ENCODE measurements around the gene PFKL. TPM values are rescaled to one million over a fixed set of nuclear protein-coding genes. Genes with fewer than 3 reads are reported as not detected.

Gene PFKL
- total RNA-seq, 1 experiment from 2014 or later: 150 TPM

DNA sequence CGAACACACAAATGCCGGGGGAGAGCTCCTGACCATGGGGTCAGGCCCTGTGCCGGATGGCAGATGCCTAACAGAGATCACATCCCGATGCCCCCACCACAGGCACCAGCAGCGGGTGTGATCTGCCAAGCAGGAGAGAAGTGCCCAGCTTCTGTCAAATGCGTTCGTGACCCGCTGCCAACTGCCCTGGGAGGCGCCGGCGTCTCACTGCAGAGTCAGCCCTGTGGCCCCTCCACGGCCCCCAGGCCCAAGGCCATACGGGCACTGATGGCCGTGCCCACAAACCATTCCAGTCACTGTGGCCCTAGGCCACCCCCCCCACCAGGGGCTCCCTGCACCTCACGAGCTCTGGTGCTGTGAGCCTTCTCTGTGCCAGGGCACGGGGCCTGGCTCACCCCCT, 31.4 kb downstream of the PFKL start (continued):
- no peak for TF ChIP-seq ZBTB33 (IDR thresholded peaks at IDR 0.05; ENCODE audit: extremely low read depth, insufficient replicate concordance, low read length)
- TF ChIP-seq SRF (IDR thresholded peaks at IDR 0.05; ENCODE audit: low read depth): no peak
- no peak for TF ChIP-seq FOSL1 (IDR thresholded peaks at IDR 0.05; ENCODE audit: low read depth)
- no peak for TF ChIP-seq CBX3 (IDR thresholded peaks at IDR 0.05; ENCODE audit: low read depth)
- TF ChIP-seq YY1 (IDR thresholded peaks at IDR 0.05; ENCODE audit: extremely low read depth, insufficient replicate concordance, low read depth, low read length): no peak
- TF ChIP-seq POLR2A (IDR thresholded peaks at IDR 0.05; ENCODE audit: borderline replicate concordance, extremely low read depth, insufficient read depth, insufficient read length): no peak
- TF ChIP-seq SP1 (IDR thresholded peaks at IDR 0.05; ENCODE audit: low read depth): no peak
- no peak for TF ChIP-seq CEBPB (IDR thresholded peaks at IDR 0.05; ENCODE audit: low read depth)
- TF ChIP-seq EZH2phosphoT487 (IDR thresholded peaks at IDR 0.05; ENCODE audit: borderline replicate concordance): no peak

DNA sequence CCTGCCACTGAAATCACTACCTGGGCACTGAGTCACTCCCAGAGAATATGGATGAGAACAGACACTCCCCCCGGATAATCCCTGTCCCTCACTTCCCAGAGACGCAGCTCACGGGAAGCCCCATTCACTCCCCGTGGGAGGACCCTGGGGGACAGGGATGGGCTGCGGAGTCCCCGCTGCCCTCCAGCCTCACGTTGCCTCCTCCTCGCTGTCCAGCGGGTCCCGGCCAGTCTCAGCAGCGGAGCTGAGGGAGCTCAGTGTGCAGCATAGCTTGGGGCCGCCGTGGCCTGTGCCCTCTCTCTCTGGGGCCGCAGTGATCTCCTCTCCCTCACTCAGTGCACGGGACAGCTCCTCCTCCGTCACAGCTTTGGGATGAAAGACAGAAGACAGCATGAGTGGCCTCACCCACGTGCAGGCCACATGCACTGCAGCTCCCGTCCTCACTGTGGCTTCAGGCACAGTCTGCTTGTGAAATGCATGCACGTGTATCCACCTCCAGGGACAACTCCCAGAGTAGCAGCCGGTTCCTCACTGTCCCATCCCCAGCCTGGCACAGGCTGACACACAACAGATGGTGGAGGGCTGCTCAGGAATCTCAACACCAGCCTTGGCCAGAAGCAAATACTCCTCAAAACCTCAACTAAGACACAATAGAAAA, 31.9 kb downstream of the PFKL start:
- no peak for ATAC-seq
- POLR2A ChIA-PET: no interaction called here
- CTCF ChIA-PET: no interaction called here

More for the DNA sequence above, 31.9 kb downstream of the PFKL start:
- no peaks in the 10 kb centered on the region for H4K20me1 ChIP-seq (ENCODE audit: insufficient read depth)
- RAD21 ChIA-PET (ENCODE audit: low non-redundant PET in 1 of 2, low total read pairs in 2 of 2, uncharacterized antibody in 2 of 2, unreplicated experiment in 2 of 2): no interaction called here
- no peaks in the 10 kb centered on the region for H3K9me2 ChIP-seq (ENCODE audit: insufficient read depth)
- H3K9ac ChIP-seq (ENCODE audit: low read length): no peak overlapping the region
- no peak overlapping the region for H3K4me2 ChIP-seq (ENCODE audit: low read length)
- no peaks in the 10 kb centered on the region for H3K4me1 ChIP-seq (ENCODE audit: control insufficient read depth in 1 of 2, insufficient read depth in 2 of 2, low read length in 2 of 2)
- H2AFZ ChIP-seq (ENCODE audit: low read depth, low read length, poor library complexity, severe bottlenecking): no peak overlapping the region
- BruUV-seq (replicated peaks): no TSS peak
- intact Hi-C loops (cut with micrococcal nuclease): no loop called here
- no peak overlapping the region for H3K27ac ChIP-seq (ENCODE audit: low read depth, low read length)
- H3K79me2 ChIP-seq (ENCODE audit: insufficient read depth, low read length): no peaks in the 10 kb centered on the region
- no peaks in the 10 kb centered on the region for H3K36me3 ChIP-seq (ENCODE audit: control insufficient read depth in 1 of 2, insufficient read depth in 2 of 2, low read length in 2 of 2)
- no peak for DNase-seq (ENCODE audit: low read depth, low spot score)
- no peak overlapping the region for H3K4me3 ChIP-seq (replicated peaks in 1 of 2; ENCODE audit: low read depth in 1 of 2, low read length in 2 of 2)
- TF ChIP-seq EGR1 (IDR thresholded peaks at IDR 0.05; ENCODE audit: low read depth) (no peak), ZBTB33 (IDR thresholded peaks at IDR 0.05; ENCODE audit: extremely low read depth, insufficient replicate concordance, low read length) (no peak), YY1 (IDR thresholded peaks at IDR 0.05; ENCODE audit: extremely low read depth, insufficient replicate concordance, low read depth, low read length) (no peak), RAD21 (IDR thresholded peaks at IDR 0.05; ENCODE audit: low read depth) (no peak), POLR2AphosphoS5 (IDR thresholded peaks at IDR 0.05; ENCODE audit: low read depth, low read length) (no peak), ZNF274 (IDR thresholded peaks at IDR 0.05; ENCODE audit: low read depth, low read length) (no peak), SRF (IDR thresholded peaks at IDR 0.05; ENCODE audit: low read depth) (no peak), MAX (IDR thresholded peaks at IDR 0.05) (no peak), ELF1 (IDR thresholded peaks at IDR 0.05; ENCODE audit: borderline replicate concordance, low read depth) (no peak), EZH2phosphoT487 (IDR thresholded peaks at IDR 0.05; ENCODE audit: borderline replicate concordance) (no peak)
- no peaks in the 10 kb centered on the region for H3K9me3 ChIP-seq (ENCODE audit: control insufficient read depth in 1 of 2, insufficient read depth in 1 of 2, low read depth in 1 of 2, low read length in 2 of 2)
- H3K27me3 ChIP-seq (ENCODE audit: insufficient read depth, low read length): no peaks in the 10 kb centered on the region

All from HCT116 (cell line).